Measurements from ENCODE around the gene NCCRP1. TPM values are rescaled to one million over a fixed set of nuclear protein-coding genes. Genes with fewer than 3 reads are reported as not detected.

NCCRP1 gene
- polyA plus RNA-seq, 1 of the 3 experiments (the other 2 are of a cell fraction) = not detected

GRCh38 chr19:39202998-39203355 is 6.2 kb downstream of the NCCRP1 start:
- Histone ChIP-seq H3K27ac (ENCODE audit: low read depth in 2 of 2, low read length in 1 of 2) (no peak overlapping the region), H2AFZ (ENCODE audit: low read depth) (no peak overlapping the region), H3K9ac (no peak overlapping the region), H3K9me3 (no peaks in the 10 kb centered on the region), H3K9me2 (no peaks in the 10 kb centered on the region), H3K27me3 (ENCODE audit: insufficient read depth) (peaks cover 36% of the 10 kb centered on the region), H3F3A (replicated peaks; ENCODE audit: insufficient read depth) (no peaks in the 10 kb centered on the region), H3K4me1 (ENCODE audit: control insufficient read depth in 1 of 2, insufficient read depth in 2 of 2, low read depth in 1 of 2, low read length in 1 of 2) (no peaks in the 10 kb centered on the region), H3K79me2 (ENCODE audit: insufficient read depth) (no peaks in the 10 kb centered on the region), H3K4me3 (ENCODE audit: low read depth in 2 of 2, low read length in 1 of 2) (no peak overlapping the region), H3K36me3 (replicated peaks in 1 of 2; ENCODE audit: control insufficient read depth in 1 of 2, insufficient read depth in 2 of 2, low read length in 1 of 2) (no peaks in the 10 kb centered on the region), H3K4me2 (no peak overlapping the region), H4K20me1 (ENCODE audit: insufficient read depth) (no peaks in the 10 kb centered on the region)
- TF ChIP-seq MXI1 (IDR thresholded peaks at IDR 0.05; ENCODE audit: low read depth, low read length) = no peak
- 100% methylated on average over 1 of the region's 1 CpG for WGBS (ENCODE audit: low lambda C conversion rate)
- no peak for DNase-seq
- ChIA-PET CTCF (interaction anchor here (0.9 to 2.1 kb wide), 4 partner anchors 9 to 93 kb away, joined by 4 to 6 read pairs (median 5); no protein-coding TSS in a partner anchor), POLR2A (no interaction called here)

- Histone ChIP-seq H3K4me2 (no peak within 1 kb of the TSS), H3K4me1 (ENCODE audit: control insufficient read depth in 1 of 2, insufficient read depth in 2 of 2, low read depth in 1 of 2, low read length in 1 of 2) (no peaks in the 10 kb centered on the region), H3K27ac (ENCODE audit: low read depth in 2 of 2, low read length in 1 of 2) (no peak within 1 kb of the TSS), H3K9me3 (no peaks in the 10 kb centered on the region), H3K79me2 (ENCODE audit: insufficient read depth) (no peaks in the 10 kb centered on the region), H3F3A (replicated peaks; ENCODE audit: insufficient read depth) (no peaks in the 10 kb centered on the region), H4K20me1 (ENCODE audit: insufficient read depth) (no peaks in the 10 kb centered on the region), H3K9me2 (no peaks in the 10 kb centered on the region), H3K9ac (no peak within 1 kb of the TSS), H3K27me3 (ENCODE audit: insufficient read depth) (peaks cover 29% of the 10 kb centered on the region), H2AFZ (ENCODE audit: low read depth) (no peak within 1 kb of the TSS), H3K4me3 (ENCODE audit: low read depth in 2 of 2, low read length in 1 of 2) (no peak within 1 kb of the TSS), H3K36me3 (replicated peaks in 1 of 2; ENCODE audit: control insufficient read depth in 1 of 2, insufficient read depth in 2 of 2, low read length in 1 of 2) (no peaks in the 10 kb centered on the region)
- TF ChIP-seq SMC3 (IDR thresholded peaks at IDR 0.05; ENCODE audit: low read depth, low read length) = no peak
- no peak for TF ChIP-seq POLR2AphosphoS5 (IDR thresholded peaks at IDR 0.05; ENCODE audit: low read depth, low read length)
- TF ChIP-seq, protein P1, sequence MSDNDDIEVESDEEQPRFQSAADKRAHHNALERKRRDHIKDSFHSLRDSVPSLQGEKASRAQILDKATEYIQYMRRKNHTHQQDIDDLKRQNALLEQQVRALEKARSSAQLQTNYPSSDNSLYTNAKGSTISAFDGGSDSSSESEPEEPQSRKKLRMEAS (IDR thresholded peaks at IDR 0.05; ENCODE audit: low read depth) = no peak
- no peak for TF ChIP-seq NRF1 (IDR thresholded peaks at IDR 0.05; ENCODE audit: low read depth, low read length)
- DNase-seq = peak; percentile 49
- POLR2A ChIA-PET = no interaction called here
- CTCF ChIA-PET = interaction anchor here (0.8 to 2.1 kb wide), 6 partner anchors 8 to 124 kb away, joined by 3 to 6 read pairs (median 4); no protein-coding TSS in a partner anchor
- 43% methylated on average over 17 of the region's 57 CpGs for WGBS (ENCODE audit: low lambda C conversion rate)
These were observed 6.9 kb downstream of the NCCRP1 start, which contains the start of gene SYCN for GRCh38 chr19:39203372-39204341. Gene SYCN, minus strand, starts transcription at chr19:39204263. Its CDS starts 9 bp downstream, at chr19:39204254.

- no peak overlapping the region for H3K4me2 ChIP-seq
- H3K9me2 ChIP-seq = no peaks in the 10 kb centered on the region
- DNase-seq = no peak
- H3K36me3 ChIP-seq (replicated peaks in 1 of 2; ENCODE audit: control insufficient read depth in 1 of 2, insufficient read depth in 2 of 2, low read length in 1 of 2) = no peaks in the 10 kb centered on the region
- no peak overlapping the region for H3K4me3 ChIP-seq (ENCODE audit: low read depth in 2 of 2, low read length in 1 of 2)
- WGBS (ENCODE audit: low lambda C conversion rate) = 85% methylated on average over 3 of the region's 3 CpGs
- H2AFZ ChIP-seq (ENCODE audit: low read depth) = no peak overlapping the region
- TF ChIP-seq MXI1 (IDR thresholded peaks at IDR 0.05; ENCODE audit: low read depth, low read length) (no peak), ELF1 (IDR thresholded peaks at IDR 0.05) (no peak), RXRA (IDR thresholded peaks at IDR 0.05; ENCODE audit: borderline replicate concordance, low read depth) (no peak), YY1 (IDR thresholded peaks at IDR 0.05; ENCODE audit: low read depth) (no peak), PBX3 (IDR thresholded peaks at IDR 0.05) (no peak), TAF1 (IDR thresholded peaks at IDR 0.05; ENCODE audit: borderline replicate concordance, low read depth, low read length) (no peak), TCF12 (IDR thresholded peaks at IDR 0.05) (no peak), RCOR1 (IDR thresholded peaks at IDR 0.05; ENCODE audit: low read length) (no peak), GATA2 (CRISPR knock-in tag; IDR thresholded peaks at IDR 0.05) (no peak), FOXJ3 (CRISPR knock-in tag; IDR thresholded peaks at IDR 0.05) (no peak), POLR2AphosphoS5 (IDR thresholded peaks at IDR 0.05; ENCODE audit: low read depth, low read length) (no peak)
- H3K9ac ChIP-seq = no peak overlapping the region
- no peaks in the 10 kb centered on the region for H4K20me1 ChIP-seq (ENCODE audit: insufficient read depth)
- H3K4me1 ChIP-seq (ENCODE audit: control insufficient read depth in 1 of 2, insufficient read depth in 2 of 2, low read depth in 1 of 2, low read length in 1 of 2) = no peaks in the 10 kb centered on the region
- ChIA-PET POLR2A (no interaction called here), CTCF (interaction anchor here (1.6 kb wide), 1 partner anchor 83 kb away, joined by 5 read pairs; no protein-coding TSS in a partner anchor)
- peaks cover 27% of the 10 kb centered on the region for H3K27me3 ChIP-seq (ENCODE audit: insufficient read depth)
- H3K9me3 ChIP-seq = no peaks in the 10 kb centered on the region
- H3F3A ChIP-seq (replicated peaks; ENCODE audit: insufficient read depth) = no peaks in the 10 kb centered on the region
- H3K79me2 ChIP-seq (ENCODE audit: insufficient read depth) = no peaks in the 10 kb centered on the region
- no peak overlapping the region for H3K27ac ChIP-seq (ENCODE audit: low read depth in 2 of 2, low read length in 1 of 2)
These were observed 8.6 kb downstream of the NCCRP1 start for GRCh38 chr19:39205449-39205764.
